NCI-H69 (cell line): ENCODE results near the gene BCAR1.
"Not testable (repeated sequence)": the region's sequence is repeated elsewhere in the genome, so short reads cannot be mapped to it uniquely, and the experiment has no call there.

Experiments used
- DNase-seq: peaks from one replicate; lab custom pipeline; 2025; lab: John Stamatoyannopoulos, UW

Gene BCAR1

GRCh38 chr16:75251280-75252048 lies at the start of gene BCAR1:
Gene BCAR1 (minus strand): TSS chr16:75251624. CDS start chr16:75251482, 142 bp downstream.
- DNase-seq, result peak; percentile 84

DNA sequence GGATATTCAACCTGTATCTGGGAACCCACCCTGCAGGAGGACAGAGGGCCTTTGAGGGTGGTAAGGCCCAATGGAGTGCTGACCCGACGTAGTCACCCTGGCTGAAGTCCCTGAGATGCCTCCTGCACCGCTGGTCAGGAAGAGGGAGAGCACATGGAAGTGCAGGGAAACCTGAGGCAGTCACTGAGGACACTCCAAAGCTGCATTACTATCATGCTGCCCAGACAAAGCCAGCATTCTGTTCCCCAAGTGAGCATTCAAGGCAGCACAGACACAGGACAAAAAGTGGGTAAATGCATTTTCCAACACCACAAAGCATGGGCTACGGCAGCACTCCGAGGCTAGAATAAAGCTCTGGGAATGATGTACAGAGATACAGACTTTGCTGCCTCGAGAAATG lies 46.8 kb upstream of the BCAR1 start:
- no peak for DNase-seq

DNA sequence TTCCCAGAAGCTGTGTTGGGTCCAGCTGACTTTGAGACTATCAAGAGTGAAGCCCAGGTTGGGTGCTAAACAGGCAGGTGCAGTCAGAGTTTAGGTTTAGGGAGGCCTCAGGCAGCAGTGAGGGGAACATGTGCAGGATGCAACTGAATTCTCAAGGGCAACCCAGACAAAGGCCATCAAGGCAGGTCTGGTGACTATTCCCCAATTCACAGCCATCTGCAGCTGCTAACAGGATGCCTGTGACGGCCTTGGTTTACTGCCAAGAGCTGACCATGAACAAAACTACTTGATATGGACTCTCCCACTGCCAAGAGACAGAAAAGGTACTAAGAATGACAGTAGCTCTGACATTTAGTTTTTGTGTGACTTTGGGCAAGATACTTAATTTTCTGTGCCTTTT lies 45.2 kb upstream of the BCAR1 start:
- peak; percentile 3 for DNase-seq

GRCh38 chr16:75294773-75295459 lies 43.5 kb upstream of the BCAR1 start:
- DNase-seq, result no peak

- no peak for DNase-seq
These were observed 42.3 kb upstream of the BCAR1 start for GRCh38 chr16:75293772-75294171.

DNA sequence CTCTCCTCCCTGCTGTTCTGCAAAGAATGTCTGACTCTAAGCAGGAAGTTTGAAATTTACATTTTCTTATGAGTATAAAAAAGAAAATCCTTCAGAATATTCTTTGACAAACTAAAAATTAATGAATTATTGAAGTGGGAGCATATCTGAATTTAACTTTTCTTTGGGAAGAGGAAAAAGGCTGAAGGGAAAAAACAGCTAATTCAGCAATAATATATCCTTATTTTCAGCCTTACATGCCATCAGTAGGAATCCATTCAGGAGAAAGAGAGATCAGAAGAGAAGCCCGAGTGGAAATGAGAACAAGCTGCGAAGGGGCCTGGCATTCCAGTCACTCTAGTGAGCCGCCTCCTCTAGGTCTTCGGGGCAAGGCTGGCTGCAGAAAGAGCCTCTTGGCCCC lies 41.7 kb upstream of the BCAR1 start:
- DNase-seq, result no peak

DNA sequence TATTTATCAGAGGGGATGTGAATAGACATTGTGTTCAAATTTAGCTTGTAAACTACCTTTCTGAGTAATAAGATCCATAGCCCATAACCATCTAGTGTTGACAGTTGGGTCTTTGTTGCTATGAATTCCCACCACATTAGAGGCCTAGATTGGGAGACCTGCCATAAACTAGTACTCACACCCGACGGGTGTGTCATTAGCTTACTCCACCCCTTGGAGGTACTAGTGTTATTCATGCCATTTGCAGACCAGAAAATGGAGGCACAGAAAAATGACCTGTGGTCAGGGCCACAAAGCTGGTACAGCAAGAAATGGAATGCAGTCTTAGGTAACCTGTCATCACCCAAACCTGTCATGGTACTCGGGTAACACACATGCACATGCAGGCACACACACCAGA lies 41.3 kb upstream of the BCAR1 start:
- DNase-seq, result no peak

DNA sequence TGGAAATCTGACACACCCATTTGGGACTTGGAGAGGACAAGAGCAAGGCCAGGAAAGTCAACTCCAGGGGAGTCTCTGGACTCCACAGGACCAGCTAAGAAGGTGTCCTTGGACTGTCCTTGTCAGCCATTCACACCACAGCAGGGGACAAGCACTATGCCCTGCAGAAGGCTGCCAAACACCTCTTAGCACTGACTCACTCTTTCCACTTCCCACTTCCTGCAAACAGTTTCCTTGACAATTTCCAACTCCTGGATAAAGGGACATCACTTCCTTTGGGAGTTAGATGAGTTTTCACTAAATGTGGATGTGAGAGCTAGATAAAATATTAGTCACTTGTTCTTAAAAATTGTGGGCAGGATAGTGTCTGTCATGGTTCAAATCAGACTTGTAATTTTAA lies 37.8 kb upstream of the BCAR1 start:
- DNase-seq, result peak; percentile 1

DNA sequence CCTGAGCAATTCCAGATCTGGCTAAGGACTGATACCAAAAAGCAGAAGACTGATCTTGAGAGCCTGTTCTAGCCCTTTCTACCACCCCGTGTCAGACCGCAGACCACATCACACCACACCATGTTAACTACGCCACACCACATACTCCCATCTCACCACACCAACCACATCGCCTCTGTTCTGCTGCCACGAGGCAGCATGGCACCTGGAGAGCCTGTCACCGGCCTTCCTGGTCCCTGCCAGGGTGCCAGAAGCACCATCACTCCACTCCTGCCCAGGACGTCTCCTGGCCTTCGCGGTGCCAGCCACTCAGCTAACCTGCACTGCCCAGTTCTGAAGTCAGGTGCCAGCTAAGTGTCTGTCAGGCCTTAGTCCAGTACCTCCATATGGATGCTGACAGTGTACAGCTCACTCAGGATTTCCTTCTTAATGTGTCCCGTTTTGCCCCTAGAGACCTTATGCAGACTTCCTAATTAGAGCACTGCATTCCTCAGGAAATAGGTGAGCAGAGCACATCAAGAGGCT lies 37.2 kb upstream of the BCAR1 start:
- DNase-seq, result no peak

DNA sequence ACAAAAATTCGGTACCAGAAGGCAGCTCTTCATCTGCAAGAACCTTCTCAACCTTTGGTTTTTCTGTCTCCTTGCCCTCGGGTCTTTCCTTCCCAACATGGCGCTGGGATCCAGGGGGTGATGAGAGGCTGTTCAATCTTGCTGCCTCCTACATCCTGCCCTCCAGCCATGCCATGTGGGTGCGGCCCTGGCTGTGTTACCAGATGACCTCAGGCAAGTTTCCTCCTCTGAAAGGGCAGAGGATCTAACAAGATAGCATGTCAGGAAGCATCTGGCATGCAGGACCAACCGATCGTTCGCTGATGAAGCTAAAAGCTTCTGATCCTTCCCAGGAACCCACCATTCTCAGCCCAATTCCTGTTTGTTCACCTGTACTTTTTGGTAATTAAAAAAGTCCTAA lies 36.8 kb upstream of the BCAR1 start:
- no peak for DNase-seq

DNA sequence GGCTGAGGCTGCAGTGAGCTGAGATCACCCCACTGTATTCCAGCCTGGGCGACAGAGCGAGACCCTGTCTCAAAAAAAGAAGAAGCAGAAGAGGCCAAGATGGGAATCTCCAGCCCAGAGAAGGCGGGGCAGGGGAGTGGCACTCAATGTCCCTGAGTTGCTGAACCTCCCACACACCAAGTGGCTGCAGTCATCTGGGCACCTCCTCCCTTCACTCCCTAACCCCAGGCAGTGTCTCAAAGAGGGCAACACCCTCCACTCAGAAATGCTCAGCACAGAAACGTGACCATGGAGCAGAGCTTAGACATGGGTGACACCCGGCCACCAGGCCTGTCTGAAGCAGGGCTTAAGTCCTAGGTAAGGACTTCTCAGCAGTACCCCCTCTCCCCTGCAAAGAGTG lies 36.3 kb upstream of the BCAR1 start:
- no peak for DNase-seq

DNA sequence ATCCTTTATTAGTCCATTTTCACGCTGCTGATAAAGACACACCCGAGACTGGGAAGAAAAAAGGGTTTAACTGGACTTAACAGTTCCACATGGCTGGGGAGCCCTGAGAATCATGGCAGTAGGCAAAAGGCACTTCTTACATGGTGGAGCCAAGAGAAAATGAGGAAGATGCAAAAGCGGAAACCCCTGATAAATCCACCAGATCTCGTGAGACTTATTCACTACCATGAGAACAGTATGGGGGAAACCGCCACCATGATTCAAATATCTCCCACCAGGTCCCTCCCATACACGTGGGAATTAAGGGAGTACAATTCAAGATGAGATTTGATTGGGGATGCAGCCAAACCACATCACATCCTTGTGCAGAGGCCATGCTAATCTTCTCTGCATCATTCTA lies 35.0 kb upstream of the BCAR1 start:
- DNase-seq, result no peak

DNA sequence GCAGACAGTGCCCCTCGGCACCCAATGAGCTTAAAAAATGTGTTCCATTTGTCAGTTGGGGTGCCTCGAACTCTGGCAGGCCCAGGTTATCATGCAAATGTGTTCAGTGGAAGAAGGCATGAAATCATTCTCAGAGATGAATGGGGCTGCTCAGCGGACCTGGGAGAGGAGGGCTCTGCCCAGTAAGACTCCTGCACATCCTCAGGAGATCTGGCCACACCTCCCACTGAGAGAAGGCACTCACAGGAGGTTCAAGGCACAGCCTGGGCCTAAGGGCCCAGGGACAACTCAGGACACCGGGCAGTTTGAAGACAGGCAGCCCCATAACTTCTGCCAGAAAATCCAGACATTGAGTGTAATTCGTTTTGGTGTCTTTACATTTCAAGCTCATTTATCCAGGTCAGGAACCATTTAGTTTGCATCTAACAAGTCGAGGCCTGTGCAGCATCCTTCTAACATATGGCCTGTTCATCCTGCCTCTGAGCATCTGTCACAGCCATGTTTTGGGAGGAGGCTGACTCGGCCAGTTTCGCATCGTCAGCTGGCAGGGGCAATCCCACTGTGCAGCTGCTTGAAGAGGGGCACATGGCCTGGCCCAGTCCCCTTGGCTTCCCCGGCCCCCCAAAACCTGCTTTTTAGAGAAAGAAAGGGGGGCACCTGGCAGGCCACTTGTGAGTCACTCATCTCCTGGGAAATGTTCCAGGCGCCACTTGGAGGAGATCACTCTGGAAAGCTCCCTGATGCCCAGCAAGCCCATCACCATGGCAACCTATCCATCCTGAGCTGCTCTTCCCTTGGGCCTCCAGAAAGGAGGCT lies 31.2 kb upstream of the BCAR1 start:
- peak; percentile 60 for DNase-seq

DNA sequence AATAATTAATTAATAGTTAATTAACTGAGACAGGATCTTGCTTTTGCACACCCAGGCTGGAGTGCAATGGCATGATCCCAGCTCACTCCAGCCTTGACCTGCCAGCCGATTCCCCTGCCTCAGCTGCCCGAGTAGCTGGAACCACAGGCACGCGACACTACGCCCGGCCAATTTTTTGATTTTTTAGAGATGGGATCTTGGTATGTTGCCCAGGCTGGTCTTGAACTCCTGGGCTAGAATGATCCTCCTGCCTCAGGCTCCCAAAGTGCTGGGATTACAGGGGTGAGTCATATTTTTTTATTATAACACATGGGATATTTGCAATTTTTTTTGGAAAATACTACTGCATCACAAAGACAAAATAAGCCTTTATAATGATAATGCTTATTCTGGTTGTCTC lies 30.4 kb upstream of the BCAR1 start:
- DNase-seq, result no peak

- DNase-seq, result not testable (repeated sequence)
These were observed 29.6 kb upstream of the BCAR1 start for GRCh38 chr16:75281009-75281408.

GRCh38 chr16:75280331-75280804 lies 28.9 kb upstream of the BCAR1 start:
- DNase-seq, result no peak

DNA sequence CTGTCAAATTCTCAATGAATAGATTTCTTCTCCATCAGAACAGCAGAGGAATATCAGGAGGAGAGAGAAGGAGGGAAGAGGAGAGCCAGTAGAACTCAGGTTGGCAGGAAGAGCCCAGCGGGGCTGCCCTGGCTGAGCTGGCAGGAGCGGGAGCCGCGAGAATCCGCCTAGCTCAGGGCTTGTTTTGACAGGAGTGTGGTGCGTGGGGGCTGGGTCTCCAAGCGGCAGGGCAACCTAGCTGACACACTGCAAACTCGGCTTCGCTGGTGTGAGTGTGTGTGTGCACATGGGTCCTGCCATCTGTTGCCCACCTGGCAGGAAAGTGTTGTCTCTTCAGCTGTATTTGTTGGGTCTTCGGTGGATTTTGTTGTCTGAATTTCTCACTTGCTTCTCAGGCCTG lies 27.9 kb upstream of the BCAR1 start:
- DNase-seq, result peak; percentile 80

DNA sequence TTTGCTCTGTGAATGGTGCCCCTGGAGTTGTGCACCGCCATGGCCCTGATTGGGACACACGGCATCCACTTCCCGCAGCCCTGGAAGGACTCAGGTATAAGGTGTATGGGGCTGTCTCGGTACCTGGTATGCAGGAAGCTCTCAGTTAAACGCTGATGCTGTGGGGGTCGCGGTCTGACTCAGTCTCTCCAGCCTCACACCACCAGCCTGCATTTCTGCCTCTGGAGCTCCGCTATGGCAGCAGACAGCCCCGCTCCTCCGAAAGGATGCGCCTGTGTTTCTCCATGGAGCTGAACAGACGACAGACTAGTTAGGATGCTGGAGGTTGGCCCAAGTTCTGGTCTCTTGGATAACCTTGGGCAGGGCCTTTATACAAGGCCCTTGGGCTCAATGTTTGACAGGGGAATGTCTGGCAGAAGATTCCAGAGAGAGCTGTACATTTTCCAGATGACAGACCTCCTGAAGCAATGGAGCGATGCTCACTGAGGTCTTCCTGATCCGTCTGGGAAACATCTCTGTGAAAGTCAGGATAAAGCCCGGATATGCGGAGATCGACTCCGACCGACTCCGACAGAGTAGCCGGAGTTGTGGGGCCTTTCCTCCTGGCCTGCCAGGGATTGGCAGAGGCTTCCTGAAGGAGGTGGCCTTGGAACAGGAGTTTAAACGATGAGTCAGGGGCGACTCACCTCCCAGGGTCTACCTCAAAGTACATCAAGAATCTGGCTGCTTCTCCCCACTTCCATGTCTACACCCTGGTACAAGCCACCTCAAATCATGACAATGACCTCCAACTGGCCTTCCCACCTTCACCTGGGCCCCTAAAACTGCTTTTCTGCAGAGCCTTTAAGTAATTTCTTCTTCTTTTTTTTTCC lies 21.9 kb upstream of the BCAR1 start:
- DNase-seq, result no peak

- not testable (repeated sequence) for DNase-seq
These were observed 21.2 kb upstream of the BCAR1 start for GRCh38 chr16:75272629-75273028.

- DNase-seq, result no peak
These were observed 20.7 kb upstream of the BCAR1 start for GRCh38 chr16:75272097-75272551.

DNA sequence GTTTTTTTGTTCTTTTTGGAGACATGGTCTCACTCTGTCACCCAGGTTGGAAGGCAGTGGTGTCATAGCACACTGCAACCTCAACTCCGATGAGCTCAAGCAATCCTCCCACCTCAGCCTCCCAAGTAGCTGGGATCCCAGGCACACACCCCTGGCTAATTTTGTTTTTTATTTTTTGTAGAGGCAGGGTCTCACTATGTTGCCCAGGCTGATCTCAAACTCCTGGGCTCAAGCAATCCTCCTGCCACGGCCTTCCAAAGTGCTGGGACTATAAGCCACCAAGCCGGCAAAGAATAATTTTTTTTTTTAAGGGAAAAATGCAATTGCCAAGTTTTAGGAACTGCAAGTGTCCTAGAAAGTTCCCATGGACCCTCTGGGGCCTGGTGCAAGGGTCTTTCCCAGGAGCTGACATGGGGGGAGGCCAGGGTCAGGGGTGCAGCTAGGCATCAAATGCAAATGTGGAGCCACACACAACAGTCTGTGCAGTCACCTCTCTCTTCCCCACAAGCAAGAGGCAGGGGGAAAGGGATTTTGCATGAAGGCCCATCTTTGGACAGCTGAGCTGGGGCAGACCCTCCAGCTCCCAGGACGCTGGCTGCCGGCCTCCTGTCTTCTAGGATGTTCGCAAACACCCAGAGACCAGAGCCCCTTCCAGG lies 20.1 kb upstream of the BCAR1 start:
- no peak for DNase-seq
